GM12865 (cell line): Measurements from ENCODE around the gene TCEA2.

Source experiments
- DNase-seq: peaks from one replicate; pipeline ENCODE4 v3.0.0; 2010; ENCODE audit warnings: low read depth
- H3K4me3 ChIP-seq: 2 replicates; pipeline ENCODE4 v1.5.1; 2011; ENCODE audit warnings: mild to moderate bottlenecking, low read depth, low read length, control low read depth
- CTCF ChIP-seq: IDR thresholded peaks from 2 replicates; pipeline ENCODE4 v1.5.1; 2011; ENCODE audit warnings: low read length, control low read depth, low read depth, inconsistent platforms; ENCODE audit not compliant: insufficient read depth; ENCODE audit errors: missing control alignments

The TCEA2 gene

GRCh38 chr20:64055396-64055892 lies 7.6 kb upstream of the TCEA2 start:
- DNase-seq, result no peak
- no peak overlapping the region for H3K4me3 ChIP-seq
- no peak for TF ChIP-seq CTCF

GRCh38 chr20:64055893-64056638 lies 6.9 kb upstream of the TCEA2 start:
- peak; percentile 40 for DNase-seq
- no peak for TF ChIP-seq CTCF
- no peak overlapping the region for H3K4me3 ChIP-seq

GRCh38 chr20:64056639-64056888 lies 6.4 kb upstream of the TCEA2 start:
- no peak overlapping the region for H3K4me3 ChIP-seq
- TF ChIP-seq CTCF, result no peak
- DNase-seq, result no peak

- no peak overlapping the region for H3K4me3 ChIP-seq
- no peak for DNase-seq
- TF ChIP-seq CTCF, result no peak
These were observed 5.9 kb upstream of the TCEA2 start for GRCh38 chr20:64056889-64057627.

GRCh38 chr20:64057628-64058498 lies 5.1 kb upstream of the TCEA2 start:
- TF ChIP-seq CTCF, result peak; percentile 94
- H3K4me3 ChIP-seq, result no peak overlapping the region
- DNase-seq, result peak; percentile 82

- TF ChIP-seq CTCF, result no peak
- no peak for DNase-seq
- no peak overlapping the region for H3K4me3 ChIP-seq
These were observed 4.5 kb upstream of the TCEA2 start for GRCh38 chr20:64058536-64058935.
